Measurements from ENCODE around the gene SPSB2. TPM values are rescaled to one million over a fixed set of nuclear protein-coding genes. Genes with fewer than 3 reads are reported as not detected.

SPSB2 gene
- total RNA-seq, 1 experiment from 2014 or later: 9.2 TPM

- intact Hi-C loops (cut with micrococcal nuclease): no loop called here
- Mint-ChIP-seq H3K9me3 (ENCODE audit: unreplicated experiment) (no peaks in the 10 kb centered on the region), H3K36me3 (ENCODE audit: insufficient read depth, unreplicated experiment) (peaks cover 11% of the 10 kb centered on the region), H3K27me3 (ENCODE audit: insufficient read depth, unreplicated experiment) (no peaks in the 10 kb centered on the region), H3K27ac (ENCODE audit: low read depth, unreplicated experiment) (no peak overlapping the region), H3K4me3 (ENCODE audit: unreplicated experiment) (no peak overlapping the region), H3K4me1 (ENCODE audit: insufficient read depth, unreplicated experiment) (peaks cover 18% of the 10 kb centered on the region)
- CTCF ChIA-PET: interaction anchor here (2.5 to 4.3 kb wide), 3 partner anchors 11 to 93 kb away, joined by 11 to 40 read pairs (median 13); partner anchors contain the start of gene MLF2
- DNase-seq (ENCODE audit: unreplicated experiment): no peak
- no peak for TF ChIP-seq CTCF (IDR thresholded peaks at IDR 0.05; ENCODE audit: unreplicated experiment)
- POLR2A ChIA-PET: no interaction called here
- BruUV-seq (replicated peaks): no TSS peak
These were observed 26.7 kb downstream of the SPSB2 start for GRCh38 chr12:6846316-6846869.

- no peak for DNase-seq (ENCODE audit: unreplicated experiment)
- Mint-ChIP-seq H3K36me3 (ENCODE audit: insufficient read depth, unreplicated experiment) (peaks cover 7% of the 10 kb centered on the region), H3K27ac (ENCODE audit: low read depth, unreplicated experiment) (no peak overlapping the region), H3K4me3 (ENCODE audit: unreplicated experiment) (no peak overlapping the region), H3K4me1 (ENCODE audit: insufficient read depth, unreplicated experiment) (peaks cover 13% of the 10 kb centered on the region), H3K9me3 (ENCODE audit: unreplicated experiment) (no peaks in the 10 kb centered on the region), H3K27me3 (ENCODE audit: insufficient read depth, unreplicated experiment) (no peaks in the 10 kb centered on the region)
- CTCF ChIA-PET: interaction anchor here (0.6 kb wide), 1 partner anchor 86 kb away, joined by 3 read pairs; no protein-coding TSS in a partner anchor
- POLR2A ChIA-PET: no interaction called here
- no TSS peak for BruUV-seq (replicated peaks)
- no peak for TF ChIP-seq CTCF (IDR thresholded peaks at IDR 0.05; ENCODE audit: unreplicated experiment)
- intact Hi-C loops (cut with micrococcal nuclease): no loop called here
These were observed 27.7 kb downstream of the SPSB2 start for GRCh38 chr12:6845395-6845794.

- BruUV-seq (replicated peaks): no TSS peak
- no peaks in the 10 kb centered on the region for H3K36me3 Mint-ChIP-seq (ENCODE audit: insufficient read depth, unreplicated experiment)
- H3K9me3 Mint-ChIP-seq (ENCODE audit: unreplicated experiment): no peaks in the 10 kb centered on the region
- DNase-seq (ENCODE audit: unreplicated experiment): no peak
- ChIA-PET CTCF (interaction anchor here (0.6 to 1.8 kb wide), 6 partner anchors 8 to 88 kb away, joined by 3 to 5 read pairs (median 4); no protein-coding TSS in a partner anchor), POLR2A (no interaction called here)
- H3K27ac Mint-ChIP-seq (ENCODE audit: low read depth, unreplicated experiment): no peak overlapping the region
- intact Hi-C loops (cut with micrococcal nuclease): no loop called here
- H3K4me1 Mint-ChIP-seq (ENCODE audit: insufficient read depth, unreplicated experiment): no peaks in the 10 kb centered on the region
- H3K4me3 Mint-ChIP-seq (ENCODE audit: unreplicated experiment): no peak overlapping the region
- TF ChIP-seq CTCF (IDR thresholded peaks at IDR 0.05; ENCODE audit: unreplicated experiment): no peak
- no peaks in the 10 kb centered on the region for H3K27me3 Mint-ChIP-seq (ENCODE audit: insufficient read depth, unreplicated experiment)
These were observed 29.8 kb downstream of the SPSB2 start for GRCh38 chr12:6843118-6843902.

GRCh38 chr12:6842075-6842474 lies 31.0 kb downstream of the SPSB2 start:
- intact Hi-C loops (cut with micrococcal nuclease): no loop called here
- no peak for TF ChIP-seq CTCF (IDR thresholded peaks at IDR 0.05; ENCODE audit: unreplicated experiment)
- H3K27me3 Mint-ChIP-seq (ENCODE audit: insufficient read depth, unreplicated experiment): no peaks in the 10 kb centered on the region
- ChIA-PET POLR2A (interaction anchor here (0.9 to 1.2 kb wide), 2 partner anchors 9 to 10 kb away, joined by 3 to 4 read pairs; partner anchors contain the start of gene CDCA3), CTCF (interaction anchor here (0.6 to 1.2 kb wide), 4 partner anchors 9 to 819 kb away, joined by 3 to 8 read pairs (median 4); no protein-coding TSS in a partner anchor)
- no peaks in the 10 kb centered on the region for H3K4me1 Mint-ChIP-seq (ENCODE audit: insufficient read depth, unreplicated experiment)
- H3K9me3 Mint-ChIP-seq (ENCODE audit: unreplicated experiment): no peaks in the 10 kb centered on the region
- DNase-seq (ENCODE audit: unreplicated experiment): no peak
- no peaks in the 10 kb centered on the region for H3K36me3 Mint-ChIP-seq (ENCODE audit: insufficient read depth, unreplicated experiment)
- H3K27ac Mint-ChIP-seq (ENCODE audit: low read depth, unreplicated experiment): no peak overlapping the region
- no peak overlapping the region for H3K4me3 Mint-ChIP-seq (ENCODE audit: unreplicated experiment)
- no TSS peak for BruUV-seq (replicated peaks)
